B cell (primary cell): ENCODE data around the gene TENT4B.

Source experiments
- CTCF ChIP-seq: fragments of 200-600 bp; IDR thresholded peaks from one replicate; pipeline ENCODE4 v1.8.0; 2022; ENCODE audit warnings: antibody characterized with exemption, mild to moderate bottlenecking
- EZH2 ChIP-seq: IDR thresholded peaks from 2 replicates; pipeline ENCODE4 v1.6.1; 2012; ENCODE audit warnings: borderline replicate concordance, low read depth, mild to moderate bottlenecking, moderate library complexity, low read length; ENCODE audit not compliant: insufficient read depth, poor library complexity, severe bottlenecking

- TF ChIP-seq CTCF (no peak), EZH2 (no peak)
Measured at GRCh38 chr16:50224286-50224685, 71.2 kb downstream of the TENT4B start.
